K562 (cell line): ENCODE measurements around the gene S100A6. TPM values are rescaled to one million over a fixed set of nuclear protein-coding genes. Genes with fewer than 3 reads are reported as not detected.

ENCODE experiments used
- DPF2 ChIP-seq: fragments of 450-650 bp; IDR thresholded peaks from 2 replicates; pipeline ENCODE4 v1.6.1; 2016
- FOXK1 ChIP-seq: sonication (generic); formaldehyde crosslinking; IDR thresholded peaks from 2 replicates; pipeline ENCODE4 v1.8.0; 2022; ENCODE audit warnings: missing genetic modification reagents, mild to moderate bottlenecking, borderline replicate concordance
- GTF2A2 ChIP-seq: IDR thresholded peaks from 2 replicates; pipeline ENCODE4 v1.6.1; 2016; ENCODE audit warnings: mild to moderate bottlenecking, missing genetic modification characterization, missing compliant biosample characterization
- HNRNPUL1 ChIP-seq: fragments of 200-400 bp; formaldehyde crosslinking; IDR thresholded peaks from 2 replicates; pipeline ENCODE4 v1.6.1; 2017; ENCODE audit warnings: low read length
- ILK ChIP-seq: fragments of 450-650 bp; IDR thresholded peaks from 2 replicates; pipeline ENCODE4 v1.6.1; 2016; ENCODE audit warnings: missing genetic modification characterization, low read depth, mild to moderate bottlenecking, missing compliant biosample characterization, moderate library complexity, borderline replicate concordance
- JUNB ChIP-seq: fragments of 450-650 bp; formaldehyde crosslinking; conservative IDR thresholded peaks from 2 replicates; pipeline ENCODE4 v1.4.0; 2020; ENCODE audit warnings: mild to moderate bottlenecking
- KDM5B ChIP-seq: fragments of 200-600 bp; sonication (generic); IDR thresholded peaks from 2 replicates; pipeline ENCODE4 v1.6.1; 2012; ENCODE audit warnings: low read depth, mild to moderate bottlenecking, moderate library complexity, low read length, control low read depth, inconsistent platforms; ENCODE audit not compliant: insufficient replicate concordance
- NCOA1 ChIP-seq: fragments of 450-650 bp; IDR thresholded peaks from 2 replicates; pipeline ENCODE4 v1.6.1; 2016; ENCODE audit warnings: low read depth
- RAD51 ChIP-seq: fragments of 450-650 bp; IDR thresholded peaks from 2 replicates; pipeline ENCODE4 v1.7.1; 2016; ENCODE audit warnings: low read depth, mild to moderate bottlenecking, borderline replicate concordance
- RERE ChIP-seq: sonication (generic); formaldehyde crosslinking; IDR thresholded peaks from 2 replicates; pipeline ENCODE4 v1.8.0; 2023; ENCODE audit warnings: missing genetic modification reagents, mild to moderate bottlenecking, borderline replicate concordance
- TAL1 ChIP-seq: fragments of 450-650 bp; IDR thresholded peaks from 2 replicates; pipeline ENCODE4 v1.6.1; 2016; ENCODE audit warnings: mild to moderate bottlenecking
- U2AF2 ChIP-seq: fragments of 200-400 bp; formaldehyde crosslinking; optimal IDR thresholded peaks from 2 replicates; pipeline ENCODE3; 2017; ENCODE audit warnings: low read depth, mild to moderate bottlenecking, low read length
- ZNF324 ChIP-seq: fragments of 250-450 bp; sonication (Bioruptor Pico); IDR thresholded peaks from 2 replicates; pipeline ENCODE4 v1.4.0; 2020; ENCODE audit warnings: mild to moderate bottlenecking
- polyA plus RNA-seq, 8 experiments: library from polyadenylated mRNA; depleted of rRNA in 4 of 8; stranded (reverse) in 5 of 8; unstranded in 3 of 8; fragments of >200 nt; fragmentation: Nextera tagmentation in 2 of 8; fragmentation: Illumina TruSeq in 1 of 8; extraction: Ambion mirVana in 2 of 8; extraction: Trizol in 1 of 8; gene quantifications; 2 replicates each; pipeline versions ENCODE4 v1.2.1 to v1.2.3, GENCODE V29; 2011 to 2014; ENCODE audit warnings: inconsistent platforms in 1 of 8, missing spikeins in 1 of 8
- total RNA-seq, 7 experiments: library from RNA; depleted of rRNA in 6 of 7; stranded (reverse); fragments of >200 nt in 6 of 7; fragmentation: Illumina TruSeq in 2 of 7; extraction: Trizol in 2 of 7; gene quantifications; 2 replicates each; pipeline versions ENCODE4 v1.2.1 to v1.2.3, GENCODE V29; 2011 to 2021; ENCODE audit warnings: low replicate concordance in 1 of 7
- TF ChIP-seq, protein P1 (sequence below): fragments of 450-650 bp; IDR thresholded peaks from 2 replicates; pipeline ENCODE4 v1.6.1; 2016; ENCODE audit warnings: antibody characterized with exemption
- TF ChIP-seq, protein P2 (sequence below): fragments of 250-450 bp; sonication (Bioruptor Pico); IDR thresholded peaks from 2 replicates; pipeline ENCODE4 v1.4.0; 2020; ENCODE audit warnings: mild to moderate bottlenecking
- TF ChIP-seq, protein P3 (sequence below), 2 experiments: fragments of 450-650 bp in 1 of 2; sonication (generic) in 1 of 2; formaldehyde crosslinking in 1 of 2; IDR thresholded peaks in 1 of 2; conservative IDR thresholded peaks in 1 of 2; 2 replicates each; pipeline versions ENCODE4 v1.6.1 to v1.8.1; 2016 to 2023; ENCODE audit warnings: mild to moderate bottlenecking in 2 of 2, moderate library complexity in 2 of 2, inconsistent platforms in 1 of 2, missing genetic modification reagents in 1 of 2

Gene S100A6
- total and polyA plus RNA-seq, 9 of the 15 experiments (the other 6 are each of a cell fraction or from before 2014, with no cell fraction given): 9.8 to 66.5 (median 23.2) TPM

GRCh38 chr1:153566414-153567371, 30.9 kb upstream of the S100A6 start (continued):
- TF ChIP-seq RERE (no peak), RAD51 (no peak), TAL1 (peak; percentile 33; the same call in 1 of the 2 replicates), GTF2A2 (tag) (no peak), ZNF324 (no peak), FOXK1 (CRISPR knock-in tag) (no peak), JUNB (CRISPR knock-in tag) (peak; percentile 42; the same call in 1 of the 2 replicates), ILK (tag) (no peak), U2AF2 (no peak), NCOA1 (peak; percentile 48; the same call in 1 of the 2 replicates), DPF2 (peak; percentile 98), KDM5B (no peak), HNRNPUL1 (no peak)
- TF ChIP-seq, protein P1, sequence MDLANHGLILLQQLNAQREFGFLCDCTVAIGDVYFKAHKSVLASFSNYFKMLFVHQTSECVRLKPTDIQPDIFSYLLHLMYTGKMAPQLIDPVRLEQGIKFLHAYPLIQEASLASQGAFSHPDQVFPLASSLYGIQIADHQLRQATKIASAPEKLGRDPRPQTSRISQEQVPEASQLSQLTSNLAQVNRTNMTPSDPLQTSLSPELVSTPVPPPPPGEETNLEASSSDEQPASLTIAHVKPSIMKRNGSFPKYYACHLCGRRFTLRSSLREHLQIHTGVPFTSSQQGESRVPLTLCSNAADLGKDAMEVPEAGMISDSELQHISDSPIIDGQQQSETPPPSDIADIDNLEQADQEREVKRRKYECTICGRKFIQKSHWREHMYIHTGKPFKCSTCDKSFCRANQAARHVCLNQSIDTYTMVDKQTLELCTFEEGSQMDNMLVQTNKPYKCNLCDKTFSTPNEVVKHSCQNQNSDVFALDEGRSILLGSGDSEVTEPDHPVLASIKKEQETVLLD: peak; percentile 93
- TF ChIP-seq, protein P2, sequence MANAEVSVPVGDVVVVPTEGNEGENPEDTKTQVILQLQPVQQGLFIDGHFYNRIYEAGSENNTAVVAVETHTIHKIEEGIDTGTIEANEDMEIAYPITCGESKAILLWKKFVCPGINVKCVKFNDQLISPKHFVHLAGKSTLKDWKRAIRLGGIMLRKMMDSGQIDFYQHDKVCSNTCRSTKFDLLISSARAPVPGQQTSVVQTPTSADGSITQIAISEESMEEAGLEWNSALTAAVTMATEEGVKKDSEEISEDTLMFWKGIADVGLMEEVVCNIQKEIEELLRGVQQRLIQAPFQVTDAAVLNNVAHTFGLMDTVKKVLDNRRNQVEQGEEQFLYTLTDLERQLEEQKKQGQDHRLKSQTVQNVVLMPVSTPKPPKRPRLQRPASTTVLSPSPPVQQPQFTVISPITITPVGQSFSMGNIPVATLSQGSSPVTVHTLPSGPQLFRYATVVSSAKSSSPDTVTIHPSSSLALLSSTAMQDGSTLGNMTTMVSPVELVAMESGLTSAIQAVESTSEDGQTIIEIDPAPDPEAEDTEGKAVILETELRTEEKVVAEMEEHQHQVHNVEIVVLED: no peak
- TF ChIP-seq, protein P3, sequence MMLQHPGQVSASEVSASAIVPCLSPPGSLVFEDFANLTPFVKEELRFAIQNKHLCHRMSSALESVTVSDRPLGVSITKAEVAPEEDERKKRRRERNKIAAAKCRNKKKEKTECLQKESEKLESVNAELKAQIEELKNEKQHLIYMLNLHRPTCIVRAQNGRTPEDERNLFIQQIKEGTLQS (IDR thresholded peaks at IDR 0.05): peak; percentile 99
- TF ChIP-seq, protein P3 (CRISPR knock-in tag; conservative IDR thresholded peaks at IDR 0.05): peak; percentile 97
